NOMO-1 (cell line): ENCODE results near the gene RPS6KA3.

Experiments
- DNase-seq, 2 experiments: peaks; one replicate each; lab custom pipeline; 2025; ENCODE audit not compliant: unreplicated experiment in 2 of 2; lab: John Stamatoyannopoulos, UW

RPS6KA3 gene

GRCh38 chrX:20266810-20267606, at the start of gene RPS6KA3:
TSS of gene RPS6KA3 (minus strand) at chrX:20266909. CDS start at chrX:20266632, 277 bp downstream.
- DNase-seq, result peak; percentile 70 to 84

GRCh38 chrX:20315140-20315539, 48.4 kb upstream of the RPS6KA3 start:
- peak; percentile 91 to 93 for DNase-seq

GRCh38 chrX:20313899-20314298, 47.2 kb upstream of the RPS6KA3 start:
- peak; percentile 90 to 91 for DNase-seq

GRCh38 chrX:20312018-20312417, 45.3 kb upstream of the RPS6KA3 start:
- DNase-seq, result no peak

- peak in 1 of 2 experiments; percentile 77 for DNase-seq
Observed at GRCh38 chrX:20311505-20311904, 44.8 kb upstream of the RPS6KA3 start.

- DNase-seq, result no peak
Observed at GRCh38 chrX:20309806-20310205, 43.1 kb upstream of the RPS6KA3 start.

- no peak for DNase-seq
Observed at GRCh38 chrX:20306668-20307067, 40.0 kb upstream of the RPS6KA3 start.

GRCh38 chrX:20300822-20301221, 34.1 kb upstream of the RPS6KA3 start:
- peak in 1 of 2 experiments; percentile 43 for DNase-seq

GRCh38 chrX:20294957-20295356, 28.2 kb upstream of the RPS6KA3 start:
- no peak for DNase-seq

GRCh38 chrX:20294284-20294683, 27.6 kb upstream of the RPS6KA3 start:
- DNase-seq, result no peak

- no peak for DNase-seq
Observed at GRCh38 chrX:20285511-20285910, 18.8 kb upstream of the RPS6KA3 start.

GRCh38 chrX:20284992-20285391, 18.3 kb upstream of the RPS6KA3 start:
- DNase-seq, result no peak

- DNase-seq, result no peak
Observed at GRCh38 chrX:20284444-20284843, 17.7 kb upstream of the RPS6KA3 start.

- no peak for DNase-seq
Observed at GRCh38 chrX:20280938-20281337, 14.2 kb upstream of the RPS6KA3 start.

- no peak for DNase-seq
Observed at GRCh38 chrX:20274121-20274520, 7.4 kb upstream of the RPS6KA3 start.

GRCh38 chrX:20271730-20272129, 5.0 kb upstream of the RPS6KA3 start:
- DNase-seq, result no peak

GRCh38 chrX:20271186-20271585, 4.5 kb upstream of the RPS6KA3 start:
- DNase-seq, result no peak

- no peak for DNase-seq
Observed at GRCh38 chrX:20270562-20270890, 3.8 kb upstream of the RPS6KA3 start.

GRCh38 chrX:20269848-20270561, 3.3 kb upstream of the RPS6KA3 start:
- DNase-seq, result no peak

GRCh38 chrX:20267931-20268701, 1.4 kb upstream of the RPS6KA3 start:
- no peak for DNase-seq

GRCh38 chrX:20267607-20267930, 860 bp upstream of the RPS6KA3 start:
- DNase-seq, result no peak
